ENCODE measurements around the gene GRM1. TPM values are rescaled to one million over a fixed set of nuclear protein-coding genes. Genes with fewer than 3 reads are reported as not detected.

GRM1 gene
- total and polyA plus RNA-seq, 2 experiments from 2014 or later = 0.29 to 0.63 TPM

DNA sequence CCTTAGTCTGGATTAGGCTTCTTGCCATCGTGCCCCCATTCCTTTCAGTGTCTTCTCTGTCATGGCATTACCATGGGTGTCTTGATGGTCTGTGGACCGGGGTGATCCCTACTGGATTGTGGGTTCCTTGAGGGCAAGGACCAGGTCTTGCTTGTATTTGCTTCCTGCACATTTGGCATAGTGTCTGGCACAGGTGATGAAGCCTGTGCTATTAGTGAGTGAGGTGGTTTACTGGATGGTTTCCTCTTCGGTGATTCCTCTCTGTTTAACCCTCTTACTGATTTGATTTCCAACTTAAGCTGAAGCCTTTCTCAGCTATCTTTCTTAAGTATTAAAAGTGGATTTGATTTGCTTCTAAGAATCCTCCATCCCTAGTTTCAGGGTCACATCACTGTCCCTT is 162.3 kb downstream of the GRM1 start (continued):
- TF ChIP-seq, protein P1, sequence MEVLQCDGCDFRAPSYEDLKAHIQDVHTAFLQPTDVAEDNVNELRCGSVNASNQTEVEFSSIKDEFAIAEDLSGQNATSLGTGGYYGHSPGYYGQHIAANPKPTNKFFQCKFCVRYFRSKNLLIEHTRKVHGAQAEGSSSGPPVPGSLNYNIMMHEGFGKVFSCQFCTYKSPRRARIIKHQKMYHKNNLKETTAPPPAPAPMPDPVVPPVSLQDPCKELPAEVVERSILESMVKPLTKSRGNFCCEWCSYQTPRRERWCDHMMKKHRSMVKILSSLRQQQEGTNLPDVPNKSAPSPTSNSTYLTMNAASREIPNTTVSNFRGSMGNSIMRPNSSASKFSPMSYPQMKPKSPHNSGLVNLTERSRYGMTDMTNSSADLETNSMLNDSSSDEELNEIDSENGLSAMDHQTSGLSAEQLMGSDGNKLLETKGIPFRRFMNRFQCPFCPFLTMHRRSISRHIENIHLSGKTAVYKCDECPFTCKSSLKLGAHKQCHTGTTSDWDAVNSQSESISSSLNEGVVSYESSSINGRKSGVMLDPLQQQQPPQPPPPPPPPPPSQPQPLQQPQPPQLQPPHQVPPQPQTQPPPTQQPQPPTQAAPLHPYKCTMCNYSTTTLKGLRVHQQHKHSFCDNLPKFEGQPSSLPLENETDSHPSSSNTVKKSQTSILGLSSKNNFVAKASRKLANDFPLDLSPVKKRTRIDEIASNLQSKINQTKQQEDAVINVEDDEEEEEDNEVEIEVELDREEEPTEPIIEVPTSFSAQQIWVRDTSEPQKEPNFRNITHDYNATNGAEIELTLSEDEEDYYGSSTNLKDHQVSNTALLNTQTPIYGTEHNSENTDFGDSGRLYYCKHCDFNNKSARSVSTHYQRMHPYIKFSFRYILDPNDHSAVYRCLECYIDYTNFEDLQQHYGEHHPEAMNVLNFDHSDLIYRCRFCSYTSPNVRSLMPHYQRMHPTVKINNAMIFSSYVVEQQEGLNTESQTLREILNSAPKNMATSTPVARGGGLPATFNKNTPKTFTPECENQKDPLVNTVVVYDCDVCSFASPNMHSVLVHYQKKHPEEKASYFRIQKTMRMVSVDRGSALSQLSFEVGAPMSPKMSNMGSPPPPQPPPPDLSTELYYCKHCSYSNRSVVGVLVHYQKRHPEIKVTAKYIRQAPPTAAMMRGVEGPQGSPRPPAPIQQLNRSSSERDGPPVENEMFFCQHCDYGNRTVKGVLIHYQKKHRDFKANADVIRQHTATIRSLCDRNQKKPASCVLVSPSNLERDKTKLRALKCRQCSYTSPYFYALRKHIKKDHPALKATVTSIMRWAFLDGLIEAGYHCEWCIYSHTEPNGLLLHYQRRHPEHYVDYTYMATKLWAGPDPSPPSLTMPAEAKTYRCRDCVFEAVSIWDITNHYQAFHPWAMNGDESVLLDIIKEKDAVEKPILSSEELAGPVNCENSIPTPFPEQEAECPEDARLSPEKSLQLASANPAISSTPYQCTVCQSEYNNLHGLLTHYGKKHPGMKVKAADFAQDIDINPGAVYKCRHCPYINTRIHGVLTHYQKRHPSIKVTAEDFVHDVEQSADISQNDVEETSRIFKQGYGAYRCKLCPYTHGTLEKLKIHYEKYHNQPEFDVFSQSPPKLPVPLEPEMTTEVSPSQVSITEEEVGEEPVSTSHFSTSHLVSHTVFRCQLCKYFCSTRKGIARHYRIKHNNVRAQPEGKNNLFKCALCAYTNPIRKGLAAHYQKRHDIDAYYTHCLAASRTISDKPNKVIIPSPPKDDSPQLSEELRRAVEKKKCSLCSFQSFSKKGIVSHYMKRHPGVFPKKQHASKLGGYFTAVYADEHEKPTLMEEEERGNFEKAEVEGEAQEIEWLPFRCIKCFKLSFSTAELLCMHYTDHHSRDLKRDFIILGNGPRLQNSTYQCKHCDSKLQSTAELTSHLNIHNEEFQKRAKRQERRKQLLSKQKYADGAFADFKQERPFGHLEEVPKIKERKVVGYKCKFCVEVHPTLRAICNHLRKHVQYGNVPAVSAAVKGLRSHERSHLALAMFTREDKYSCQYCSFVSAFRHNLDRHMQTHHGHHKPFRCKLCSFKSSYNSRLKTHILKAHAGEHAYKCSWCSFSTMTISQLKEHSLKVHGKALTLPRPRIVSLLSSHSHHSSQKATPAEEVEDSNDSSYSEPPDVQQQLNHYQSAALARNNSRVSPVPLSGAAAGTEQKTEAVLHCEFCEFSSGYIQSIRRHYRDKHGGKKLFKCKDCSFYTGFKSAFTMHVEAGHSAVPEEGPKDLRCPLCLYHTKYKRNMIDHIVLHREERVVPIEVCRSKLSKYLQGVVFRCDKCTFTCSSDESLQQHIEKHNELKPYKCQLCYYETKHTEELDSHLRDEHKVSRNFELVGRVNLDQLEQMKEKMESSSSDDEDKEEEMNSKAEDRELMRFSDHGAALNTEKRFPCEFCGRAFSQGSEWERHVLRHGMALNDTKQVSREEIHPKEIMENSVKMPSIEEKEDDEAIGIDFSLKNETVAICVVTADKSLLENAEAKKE (CRISPR knock-in tag; IDR thresholded peaks at IDR 0.05) = no peak
- TF ChIP-seq NANOG (IDR thresholded peaks at IDR 0.05; ENCODE audit: borderline replicate concordance) (no peak), EZH2phosphoT487 (IDR thresholded peaks at IDR 0.05; ENCODE audit: unreplicated experiment) (no peak), JUNB (IDR thresholded peaks at IDR 0.05; ENCODE audit: unreplicated experiment) (no peak), ZNF331 (CRISPR knock-in tag; IDR thresholded peaks at IDR 0.05; ENCODE audit: low read depth) (no peak)
- TF ChIP-seq, protein P2, sequence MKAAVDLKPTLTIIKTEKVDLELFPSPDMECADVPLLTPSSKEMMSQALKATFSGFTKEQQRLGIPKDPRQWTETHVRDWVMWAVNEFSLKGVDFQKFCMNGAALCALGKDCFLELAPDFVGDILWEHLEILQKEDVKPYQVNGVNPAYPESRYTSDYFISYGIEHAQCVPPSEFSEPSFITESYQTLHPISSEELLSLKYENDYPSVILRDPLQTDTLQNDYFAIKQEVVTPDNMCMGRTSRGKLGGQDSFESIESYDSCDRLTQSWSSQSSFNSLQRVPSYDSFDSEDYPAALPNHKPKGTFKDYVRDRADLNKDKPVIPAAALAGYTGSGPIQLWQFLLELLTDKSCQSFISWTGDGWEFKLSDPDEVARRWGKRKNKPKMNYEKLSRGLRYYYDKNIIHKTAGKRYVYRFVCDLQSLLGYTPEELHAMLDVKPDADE (IDR thresholded peaks at IDR 0.05) = no peak

DNA sequence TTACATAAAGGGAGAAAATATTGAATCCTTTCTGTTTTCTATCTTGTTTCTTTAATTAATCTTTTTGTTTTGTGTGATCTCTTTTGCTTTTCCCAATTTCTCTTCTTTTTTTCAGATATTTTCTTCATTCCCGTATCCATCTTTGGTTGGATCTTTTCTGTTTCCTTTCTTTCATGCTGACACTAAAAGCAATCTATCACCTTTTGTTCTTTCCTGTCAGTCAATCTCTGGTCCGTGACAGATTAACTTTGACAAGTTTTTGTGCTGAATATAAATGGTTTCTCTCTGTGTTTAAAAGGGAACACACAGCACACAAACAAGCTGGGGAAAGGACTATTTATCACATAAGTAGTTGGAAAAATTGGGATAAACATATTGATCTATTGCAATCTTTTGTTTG is 162.8 kb downstream of the GRM1 start:
- no peaks in the 10 kb centered on the region for H3F3A ChIP-seq (replicated peaks; ENCODE audit: low read depth)
- no peaks in the 10 kb centered on the region for H3K27me3 Mint-ChIP-seq (ENCODE audit: insufficient read depth, low read depth, poor library complexity)
- no peaks in the 10 kb centered on the region for H4K20me1 ChIP-seq (replicated peaks; ENCODE audit: insufficient read depth)
- H3K27me3 ChIP-seq (ENCODE audit: insufficient read depth) = no peaks in the 10 kb centered on the region
- H3K4me1 Mint-ChIP-seq = peaks cover 2% of the 10 kb centered on the region; the same call in 2 of the 3 replicates
- DNase-seq (ENCODE audit: low spot score) = no peak
- no peak for ATAC-seq
- no peak overlapping the region for H3K27ac ChIP-seq (ENCODE audit: low read depth)
- H3K4me2 ChIP-seq = no peak overlapping the region
- H3K36me3 ChIP-seq (ENCODE audit: insufficient read depth) = no peaks in the 10 kb centered on the region
- no peak overlapping the region for H3K4me3 Mint-ChIP-seq
- H3K9me3 Mint-ChIP-seq = no peaks in the 10 kb centered on the region
- H3K27ac Mint-ChIP-seq = no peak overlapping the region
- H3K4me1 ChIP-seq (ENCODE audit: insufficient read depth) = no peaks in the 10 kb centered on the region
- H3K79me2 ChIP-seq (replicated peaks; ENCODE audit: insufficient read depth) = no peaks in the 10 kb centered on the region
- no peaks in the 10 kb centered on the region for H3K9me2 ChIP-seq (ENCODE audit: insufficient read depth)
- H3K36me3 Mint-ChIP-seq (ENCODE audit: low read depth) = no peaks in the 10 kb centered on the region
- H2AFZ ChIP-seq = no peak overlapping the region
- no peak overlapping the region for H3K4me3 ChIP-seq
- no peak for TF ChIP-seq CREB1 (CRISPR knock-in tag; IDR thresholded peaks at IDR 0.05; ENCODE audit: low read depth)
- no peak for TF ChIP-seq EZH2phosphoT487 (IDR thresholded peaks at IDR 0.05; ENCODE audit: unreplicated experiment)
- TF ChIP-seq, protein P3, sequence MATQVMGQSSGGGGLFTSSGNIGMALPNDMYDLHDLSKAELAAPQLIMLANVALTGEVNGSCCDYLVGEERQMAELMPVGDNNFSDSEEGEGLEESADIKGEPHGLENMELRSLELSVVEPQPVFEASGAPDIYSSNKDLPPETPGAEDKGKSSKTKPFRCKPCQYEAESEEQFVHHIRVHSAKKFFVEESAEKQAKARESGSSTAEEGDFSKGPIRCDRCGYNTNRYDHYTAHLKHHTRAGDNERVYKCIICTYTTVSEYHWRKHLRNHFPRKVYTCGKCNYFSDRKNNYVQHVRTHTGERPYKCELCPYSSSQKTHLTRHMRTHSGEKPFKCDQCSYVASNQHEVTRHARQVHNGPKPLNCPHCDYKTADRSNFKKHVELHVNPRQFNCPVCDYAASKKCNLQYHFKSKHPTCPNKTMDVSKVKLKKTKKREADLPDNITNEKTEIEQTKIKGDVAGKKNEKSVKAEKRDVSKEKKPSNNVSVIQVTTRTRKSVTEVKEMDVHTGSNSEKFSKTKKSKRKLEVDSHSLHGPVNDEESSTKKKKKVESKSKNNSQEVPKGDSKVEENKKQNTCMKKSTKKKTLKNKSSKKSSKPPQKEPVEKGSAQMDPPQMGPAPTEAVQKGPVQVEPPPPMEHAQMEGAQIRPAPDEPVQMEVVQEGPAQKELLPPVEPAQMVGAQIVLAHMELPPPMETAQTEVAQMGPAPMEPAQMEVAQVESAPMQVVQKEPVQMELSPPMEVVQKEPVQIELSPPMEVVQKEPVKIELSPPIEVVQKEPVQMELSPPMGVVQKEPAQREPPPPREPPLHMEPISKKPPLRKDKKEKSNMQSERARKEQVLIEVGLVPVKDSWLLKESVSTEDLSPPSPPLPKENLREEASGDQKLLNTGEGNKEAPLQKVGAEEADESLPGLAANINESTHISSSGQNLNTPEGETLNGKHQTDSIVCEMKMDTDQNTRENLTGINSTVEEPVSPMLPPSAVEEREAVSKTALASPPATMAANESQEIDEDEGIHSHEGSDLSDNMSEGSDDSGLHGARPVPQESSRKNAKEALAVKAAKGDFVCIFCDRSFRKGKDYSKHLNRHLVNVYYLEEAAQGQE (IDR thresholded peaks at IDR 0.05; ENCODE audit: unreplicated experiment) = no peak
- no peak for TF ChIP-seq ZNF331 (CRISPR knock-in tag; IDR thresholded peaks at IDR 0.05; ENCODE audit: low read depth)
- no peak for TF ChIP-seq NANOG (IDR thresholded peaks at IDR 0.05; ENCODE audit: borderline replicate concordance)
- TF ChIP-seq, protein P2 (IDR thresholded peaks at IDR 0.05) = no peak
- no peak for TF ChIP-seq POLR2AphosphoS5 (IDR thresholded peaks at IDR 0.05; ENCODE audit: low read depth)
